ENCODE measurements around the gene GNE. TPM values are rescaled to one million over a fixed set of nuclear protein-coding genes. Genes with fewer than 3 reads are reported as not detected.

Gene GNE
- total and polyA plus RNA-seq, 9 of the 15 experiments (the other 6 are each of a cell fraction or from before 2014, with no cell fraction given) = 5.1 to 18.6 (median 12.0) TPM

GRCh38 chr9:36190388-36191289 lies 67.6 kb downstream of the GNE start, which contains the start of gene CLTA (continued):
- TF ChIP-seq ZNF592 (IDR thresholded peaks at IDR 0.05) = no peak
- no peak for TF ChIP-seq WHSC1 (IDR thresholded peaks at IDR 0.05; ENCODE audit: low read length)
- no peak for TF ChIP-seq SP2 (IDR thresholded peaks at IDR 0.05; ENCODE audit: extremely low read depth, low read depth, low read length, poor library complexity, severe bottlenecking)
- TF ChIP-seq PRDM10 (IDR thresholded peaks at IDR 0.05; ENCODE audit: partially characterized antibody) = peak; percentile 41
- TF ChIP-seq CXXC5 (CRISPR knock-in tag; IDR thresholded peaks at IDR 0.05) = 0 out of 2 replicates have a peak, but pooled peaks have one; percentile 52
- no peak for TF ChIP-seq SMARCA4 (IDR thresholded peaks at IDR 0.05)
- TF ChIP-seq KDM5B (IDR thresholded peaks at IDR 0.05; ENCODE audit: insufficient replicate concordance, low read depth, low read length) = peak; percentile 88
- no peak for TF ChIP-seq ESRRA (IDR thresholded peaks at IDR 0.05; ENCODE audit: borderline replicate concordance, low read depth)
- TF ChIP-seq TFAM (CRISPR knock-in tag; conservative IDR thresholded peaks at IDR 0.05) = no peak
- TF ChIP-seq HDGF (IDR thresholded peaks at IDR 0.05) = no peak
- 0 out of 4 replicates have a peak, but pooled peaks of 1 of the 2 experiments have one; percentile 12 for TF ChIP-seq RAD21 (CRISPR knock-in tag; conservative IDR thresholded peaks at IDR 0.05 in 1 of 2, IDR thresholded peaks at IDR 0.05 in 1 of 2)
- TF ChIP-seq ZBTB12 (CRISPR knock-in tag; IDR thresholded peaks at IDR 0.05) = no peak
- peak; percentile 93 for TF ChIP-seq ELF1 (tag; IDR thresholded peaks at IDR 0.05)
- peak; percentile 35; the same call in 1 of the 2 replicates for TF ChIP-seq MTA1 (IDR thresholded peaks at IDR 0.05; ENCODE audit: borderline replicate concordance)
- TF ChIP-seq RB1 (IDR thresholded peaks at IDR 0.05; ENCODE audit: low read depth) = no peak; the same call in 1 of the 2 replicates
- peak; percentile 88 for TF ChIP-seq TAF1 (IDR thresholded peaks at IDR 0.05; ENCODE audit: control insufficient read depth, extremely low read depth, insufficient read depth, low read length, severe bottlenecking)
- TF ChIP-seq SMAD4 (CRISPR knock-in tag; conservative IDR thresholded peaks at IDR 0.05) = peak; percentile 34; the same call in 1 of the 2 replicates
- no peak for TF ChIP-seq ZNF583 (CRISPR knock-in tag; IDR thresholded peaks at IDR 0.05)

Data from K562 (cell line).